OCI-LY7 (cell line): ENCODE data around the gene INTS11. TPM values are rescaled to one million over a fixed set of nuclear protein-coding genes. Genes with fewer than 3 reads are reported as not detected.

ENCODE experiments used
- BruUV-seq: library from RNA; stranded (reverse); fragments of 400-500 nt; replicated peaks from 2 replicates; lab custom pipeline; 2021; lab: Mats Ljungman, UMichigan
- CTCF ChIA-PET: fragments of 300-600 bp; sonication (Branson Sonifier 250); formaldehyde crosslinking; loops from one replicate; lab custom pipeline; 2022; ENCODE audit warnings: antibody characterized with exemption; ENCODE audit not compliant: unreplicated experiment; lab: Charles Lee
- POLR2A ChIA-PET: fragments of 300-600 bp; sonication (Branson Sonifier 250); formaldehyde crosslinking; loops from one replicate; lab custom pipeline; 2022; ENCODE audit warnings: antibody characterized with exemption; lab: Charles Lee
- DNase-seq: peaks from one replicate; pipeline ENCODE4 v3.0.0-alpha.2; 2015; ENCODE audit warnings: low spot score
- H2AFZ ChIP-seq: fragments of 200-600 bp; sonication (generic), shearing (Covaris generic); 2 replicates; pipeline ENCODE4 v1.6.1; 2014; ENCODE audit warnings: mild to moderate bottlenecking, antibody characterized with exemption, low read length, moderate library complexity
- H3K27ac ChIP-seq: fragments of 200-600 bp; sonication (generic); 2 replicates; pipeline ENCODE4 v1.5.1; 2014; ENCODE audit warnings: mixed run types, low read depth, mild to moderate bottlenecking, moderate library complexity, low read length, inconsistent platforms; ENCODE audit not compliant: poor library complexity, severe bottlenecking
- H3K36me3 ChIP-seq: fragments of 200-600 bp; sonication (generic); 2 replicates; pipeline ENCODE4 v1.6.1; 2014; ENCODE audit warnings: mild to moderate bottlenecking, antibody characterized with exemption, low read length, moderate library complexity, mixed read lengths; ENCODE audit not compliant: insufficient read depth
- H3K4me1 ChIP-seq: fragments of 200-600 bp; sonication (generic); 2 replicates; pipeline ENCODE4 v1.5.1; 2014; ENCODE audit warnings: mild to moderate bottlenecking, low read length; ENCODE audit not compliant: insufficient read depth, poor library complexity, severe bottlenecking
- H3K4me2 ChIP-seq: fragments of 200-600 bp; sonication (generic); 2 replicates; pipeline ENCODE4 v1.6.1; 2014; ENCODE audit warnings: mild to moderate bottlenecking, low read length
- H3K4me3 ChIP-seq: fragments of 200-600 bp; sonication (generic); 2 replicates; pipeline ENCODE4 v1.5.1; 2014; ENCODE audit warnings: mild to moderate bottlenecking, low read depth, low read length; ENCODE audit not compliant: poor library complexity, severe bottlenecking
- H3K79me2 ChIP-seq: fragments of 200-600 bp; sonication (generic); 2 replicates; pipeline ENCODE4 v1.6.1; 2016; ENCODE audit warnings: low read depth, mild to moderate bottlenecking, low read length, moderate library complexity, mixed read lengths; ENCODE audit not compliant: insufficient read depth
- H3K9me2 ChIP-seq: fragments of 200-600 bp; sonication (generic); 2 replicates; pipeline ENCODE4 v1.6.1; 2016; ENCODE audit warnings: mild to moderate bottlenecking, low read length, mixed read lengths; ENCODE audit not compliant: insufficient read depth
- H3K9me3 ChIP-seq: fragments of 200-600 bp; sonication (generic); 2 replicates; pipeline ENCODE4 v1.6.1; 2014; ENCODE audit warnings: mild to moderate bottlenecking, mixed run types, low read length, mixed read lengths
- H4K20me1 ChIP-seq: fragments of 200-600 bp; sonication (generic); 2 replicates; pipeline ENCODE4 v1.6.1; 2014; ENCODE audit warnings: mild to moderate bottlenecking, antibody characterized with exemption, low read length, moderate library complexity, mixed read lengths; ENCODE audit not compliant: insufficient read depth
- CTCF ChIP-seq: fragments of 200-600 bp; sonication (generic); conservative IDR thresholded peaks from 2 replicates; pipeline ENCODE4 v1.5.1; 2014; ENCODE audit warnings: mild to moderate bottlenecking, antibody characterized with exemption, low read length, moderate library complexity, mixed read lengths
- EZH2phosphoT487 ChIP-seq: fragments of 200-600 bp; sonication (generic); IDR thresholded peaks from 2 replicates; pipeline ENCODE4 v1.6.1; 2018; ENCODE audit warnings: low read depth, borderline replicate concordance, mild to moderate bottlenecking, mixed run types, antibody characterized with exemption, low read length, moderate library complexity, mixed read lengths
- intact Hi-C: fragments of 100-400 bp; cut with micrococcal nuclease; formaldehyde crosslinking; loops from one replicate; pipeline ENCODE4 v1.10.0; 2022; ENCODE audit not compliant: unreplicated experiment
- total RNA-seq, 2 experiments: library from RNA; depleted of rRNA in 1 of 2; stranded (reverse); fragments of >200 nt in 1 of 2; shearing (Covaris generic) in 1 of 2; gene quantifications; 2 replicates each; pipeline ENCODE4 v1.2.3, GENCODE V29; 2014 to 2022

Gene INTS11
- total RNA-seq, 2 experiments from 2014 or later, result 142 to 146 TPM

- Histone ChIP-seq H3K27ac (no peak overlapping the region), H3K4me3 (no peak overlapping the region), H4K20me1 (no peaks in the 10 kb centered on the region), H3K4me1 (no peaks in the 10 kb centered on the region), H3K4me2 (no peak overlapping the region), H3K79me2 (no peaks in the 10 kb centered on the region), H3K36me3 (no peaks in the 10 kb centered on the region), H2AFZ (no peak overlapping the region), H3K9me3 (no peaks in the 10 kb centered on the region), H3K9me2 (no peaks in the 10 kb centered on the region)
- ChIA-PET CTCF (interaction anchor here (0.5 to 1.1 kb wide), 5 partner anchors 8 to 1125 kb away, joined by 3 to 5 read pairs (median 4); no protein-coding TSS in a partner anchor), POLR2A (no interaction called here)
- no TSS peak for BruUV-seq
- intact Hi-C loops, result loop anchor here (2.0 kb wide), 2 partner anchors 169 to 259 kb away; no protein-coding TSS in a partner anchor
- no peak for TF ChIP-seq EZH2phosphoT487
- peak; percentile 85 for TF ChIP-seq CTCF
- peak; percentile 85 for DNase-seq
Measured at GRCh38 chr1:1291548-1292441, 32.7 kb downstream of the INTS11 start.

- ChIA-PET POLR2A (no interaction called here), CTCF (interaction anchor here (0.5 to 1.1 kb wide), 3 partner anchors 9 to 615 kb away, joined by 3 to 5 read pairs (median 3); no protein-coding TSS in a partner anchor)
- BruUV-seq, result no TSS peak
- intact Hi-C loops, result loop anchor here (2.0 kb wide), 1 partner anchor 258 kb away; no protein-coding TSS in a partner anchor
- no peak overlapping the region for H2AFZ ChIP-seq
- no peaks in the 10 kb centered on the region for H4K20me1 ChIP-seq
- H3K9me3 ChIP-seq, result no peaks in the 10 kb centered on the region
- no peaks in the 10 kb centered on the region for H3K4me1 ChIP-seq
- H3K9me2 ChIP-seq, result no peaks in the 10 kb centered on the region
- no peak for DNase-seq
- no peak overlapping the region for H3K27ac ChIP-seq
- H3K4me3 ChIP-seq, result no peak overlapping the region
- H3K36me3 ChIP-seq, result no peaks in the 10 kb centered on the region
- H3K79me2 ChIP-seq, result no peaks in the 10 kb centered on the region
- no peak for TF ChIP-seq CTCF
- no peak for TF ChIP-seq EZH2phosphoT487
- no peak overlapping the region for H3K4me2 ChIP-seq
Measured at GRCh38 chr1:1291023-1291528, 33.4 kb downstream of the INTS11 start.
